ENCODE measurements around the gene METTL5. TPM values are rescaled to one million over a fixed set of nuclear protein-coding genes. Genes with fewer than 3 reads are reported as not detected.

The METTL5 gene
- total RNA-seq, 1 experiment from 2014 or later, result 63.1 TPM

DNA sequence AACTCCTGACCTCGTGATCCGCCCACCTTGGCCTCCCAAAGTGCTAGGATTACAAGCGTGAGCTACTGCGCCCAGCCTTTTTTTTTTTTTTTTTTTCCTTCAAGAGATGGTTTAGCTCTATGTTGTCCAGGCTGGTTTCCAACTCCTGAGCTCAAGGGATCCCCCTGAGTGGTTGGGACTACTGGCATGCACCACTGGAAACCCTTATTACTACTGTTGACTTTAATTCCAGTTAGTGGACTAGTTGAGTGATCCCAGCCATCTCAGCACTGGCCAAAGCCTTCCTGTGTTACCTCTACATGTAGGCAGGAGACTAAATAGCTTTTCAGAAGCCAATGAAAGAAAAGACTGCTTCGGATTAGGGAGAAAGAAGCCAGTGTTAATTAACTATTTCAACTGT is 34.1 kb downstream of the METTL5 start:
- DNase-seq, result no peak
- CTCF ChIA-PET, result interaction anchor here (0.6 to 0.9 kb wide), 3 partner anchors 37 to 138 kb away, joined by 3 to 5 read pairs (median 3); partner anchors contain the start of gene UBR3
- H3K4me3 Mint-ChIP-seq (ENCODE audit: low read depth, unreplicated experiment), result no peak overlapping the region
- intact Hi-C loops (cut with micrococcal nuclease; ENCODE audit: unreplicated experiment), result loop anchor here (2.0 kb wide), 1 partner anchor 262 kb away; no protein-coding TSS in a partner anchor
- no peaks in the 10 kb centered on the region for H3K27me3 Mint-ChIP-seq (ENCODE audit: unreplicated experiment)
- H3K36me3 Mint-ChIP-seq (ENCODE audit: insufficient read depth, unreplicated experiment), result peaks cover 6% of the 10 kb centered on the region
- BruUV-seq (replicated peaks), result no TSS peak
- H3K27ac Mint-ChIP-seq (ENCODE audit: unreplicated experiment), result no peak overlapping the region
- no peaks in the 10 kb centered on the region for H3K4me1 Mint-ChIP-seq (ENCODE audit: low read depth, unreplicated experiment)
- no peaks in the 10 kb centered on the region for H3K9me3 Mint-ChIP-seq (ENCODE audit: low read depth, unreplicated experiment)
- TF ChIP-seq, protein P1, sequence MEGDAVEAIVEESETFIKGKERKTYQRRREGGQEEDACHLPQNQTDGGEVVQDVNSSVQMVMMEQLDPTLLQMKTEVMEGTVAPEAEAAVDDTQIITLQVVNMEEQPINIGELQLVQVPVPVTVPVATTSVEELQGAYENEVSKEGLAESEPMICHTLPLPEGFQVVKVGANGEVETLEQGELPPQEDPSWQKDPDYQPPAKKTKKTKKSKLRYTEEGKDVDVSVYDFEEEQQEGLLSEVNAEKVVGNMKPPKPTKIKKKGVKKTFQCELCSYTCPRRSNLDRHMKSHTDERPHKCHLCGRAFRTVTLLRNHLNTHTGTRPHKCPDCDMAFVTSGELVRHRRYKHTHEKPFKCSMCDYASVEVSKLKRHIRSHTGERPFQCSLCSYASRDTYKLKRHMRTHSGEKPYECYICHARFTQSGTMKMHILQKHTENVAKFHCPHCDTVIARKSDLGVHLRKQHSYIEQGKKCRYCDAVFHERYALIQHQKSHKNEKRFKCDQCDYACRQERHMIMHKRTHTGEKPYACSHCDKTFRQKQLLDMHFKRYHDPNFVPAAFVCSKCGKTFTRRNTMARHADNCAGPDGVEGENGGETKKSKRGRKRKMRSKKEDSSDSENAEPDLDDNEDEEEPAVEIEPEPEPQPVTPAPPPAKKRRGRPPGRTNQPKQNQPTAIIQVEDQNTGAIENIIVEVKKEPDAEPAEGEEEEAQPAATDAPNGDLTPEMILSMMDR (IDR thresholded peaks at IDR 0.05; ENCODE audit: unreplicated experiment), result no peak

DNA sequence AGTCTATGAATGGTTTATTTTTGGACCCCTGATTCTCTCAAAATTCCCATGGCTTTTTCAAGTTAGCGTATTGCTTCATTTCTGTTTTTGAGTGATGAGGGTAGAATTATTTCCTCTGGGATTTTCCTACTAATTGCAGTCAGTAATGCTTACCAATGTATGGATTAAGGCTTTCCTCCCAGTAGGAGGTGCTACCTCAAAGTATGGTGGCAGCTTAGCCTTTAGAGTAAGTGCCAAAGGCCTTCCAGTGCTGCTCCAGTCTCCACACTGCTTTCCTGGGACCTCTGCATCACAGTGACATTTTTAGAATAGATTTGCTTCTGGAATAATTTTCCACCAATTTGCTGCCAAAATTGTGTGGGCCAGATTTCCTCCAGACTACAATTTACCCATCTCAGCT is 42.2 kb downstream of the METTL5 start:
- intact Hi-C loops (cut with micrococcal nuclease; ENCODE audit: unreplicated experiment), result no loop called here
- H3K4me3 Mint-ChIP-seq (ENCODE audit: low read depth, unreplicated experiment), result no peak overlapping the region
- CTCF ChIA-PET, result no interaction called here
- TF ChIP-seq, protein P1 (IDR thresholded peaks at IDR 0.05; ENCODE audit: unreplicated experiment), result no peak
- no peaks in the 10 kb centered on the region for H3K9me3 Mint-ChIP-seq (ENCODE audit: low read depth, unreplicated experiment)
- H3K27me3 Mint-ChIP-seq (ENCODE audit: unreplicated experiment), result no peaks in the 10 kb centered on the region
- no peak for DNase-seq
- no peaks in the 10 kb centered on the region for H3K4me1 Mint-ChIP-seq (ENCODE audit: low read depth, unreplicated experiment)
- H3K27ac Mint-ChIP-seq (ENCODE audit: unreplicated experiment), result no peak overlapping the region
- BruUV-seq (replicated peaks), result no TSS peak
- H3K36me3 Mint-ChIP-seq (ENCODE audit: insufficient read depth, unreplicated experiment), result no peaks in the 10 kb centered on the region

DNA sequence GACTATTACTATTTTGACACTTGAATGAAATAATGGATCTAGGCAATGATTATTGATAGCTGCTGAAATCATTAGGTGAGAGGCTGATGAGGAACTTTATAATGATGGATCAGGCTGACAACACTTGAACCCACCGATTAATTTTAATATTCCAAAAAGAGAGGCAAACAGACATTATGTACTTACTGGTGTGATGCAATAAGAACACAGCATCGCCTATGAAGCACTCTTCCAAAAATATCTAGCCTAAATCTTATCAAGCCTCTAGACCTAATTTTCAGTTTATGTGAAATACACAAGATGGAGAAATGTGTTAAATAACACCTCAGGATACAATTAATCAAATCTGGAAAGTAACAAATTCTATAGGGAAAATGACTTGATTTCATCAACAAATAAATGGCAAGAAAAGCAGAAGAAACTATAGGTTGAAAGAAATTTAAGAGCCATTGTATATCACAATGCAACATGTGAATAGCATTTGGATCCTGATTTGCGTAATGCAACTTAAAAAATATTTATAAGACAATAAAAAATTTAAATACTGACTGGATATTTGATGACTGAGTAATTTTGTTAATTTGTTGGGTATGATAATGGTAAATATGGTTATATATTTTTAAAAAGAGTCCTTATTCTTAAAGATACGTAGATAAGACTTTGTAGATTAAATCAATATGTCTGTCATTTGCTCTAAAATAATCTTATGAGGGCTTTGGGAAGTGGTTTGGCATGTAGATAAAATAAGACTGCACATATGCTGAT is 43.3 kb downstream of the METTL5 start:
- TF ChIP-seq, protein P1 (IDR thresholded peaks at IDR 0.05; ENCODE audit: unreplicated experiment), result no peak
- Mint-ChIP-seq H3K4me3 (ENCODE audit: low read depth, unreplicated experiment) (no peak overlapping the region), H3K36me3 (ENCODE audit: insufficient read depth, unreplicated experiment) (no peaks in the 10 kb centered on the region), H3K27me3 (ENCODE audit: unreplicated experiment) (no peaks in the 10 kb centered on the region), H3K27ac (ENCODE audit: unreplicated experiment) (no peak overlapping the region), H3K4me1 (ENCODE audit: low read depth, unreplicated experiment) (no peaks in the 10 kb centered on the region), H3K9me3 (ENCODE audit: low read depth, unreplicated experiment) (no peaks in the 10 kb centered on the region)
- no TSS peak for BruUV-seq (replicated peaks)
- no peak for DNase-seq
- CTCF ChIA-PET, result no interaction called here
- intact Hi-C loops (cut with micrococcal nuclease; ENCODE audit: unreplicated experiment), result no loop called here

DNA sequence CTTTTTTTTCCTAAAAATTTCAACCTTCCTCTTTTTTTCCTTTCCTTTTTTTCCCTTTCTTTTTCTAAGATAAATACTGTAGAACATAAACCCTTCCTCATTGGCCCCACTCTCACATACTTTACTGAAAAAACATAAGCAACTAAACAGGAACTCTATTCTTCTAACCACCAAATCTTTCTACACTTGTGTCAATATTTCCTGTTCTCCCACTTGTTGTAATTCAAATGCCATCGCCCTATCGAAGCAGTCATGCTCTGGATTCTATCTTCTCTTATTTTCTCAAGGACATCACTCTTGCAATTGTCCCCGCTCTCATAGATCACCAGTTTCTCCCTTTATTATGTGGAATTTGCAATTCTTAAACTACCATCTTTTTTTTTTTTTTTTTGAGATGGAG is 46.3 kb downstream of the METTL5 start:
- Mint-ChIP-seq H3K9me3 (ENCODE audit: low read depth, unreplicated experiment) (no peaks in the 10 kb centered on the region), H3K27me3 (ENCODE audit: unreplicated experiment) (no peaks in the 10 kb centered on the region), H3K27ac (ENCODE audit: unreplicated experiment) (no peak overlapping the region), H3K4me3 (ENCODE audit: low read depth, unreplicated experiment) (no peak overlapping the region), H3K36me3 (ENCODE audit: insufficient read depth, unreplicated experiment) (no peaks in the 10 kb centered on the region), H3K4me1 (ENCODE audit: low read depth, unreplicated experiment) (no peaks in the 10 kb centered on the region)
- TF ChIP-seq, protein P1 (IDR thresholded peaks at IDR 0.05; ENCODE audit: unreplicated experiment), result no peak
- BruUV-seq (replicated peaks), result no TSS peak
- CTCF ChIA-PET, result no interaction called here
- no peak for DNase-seq
- intact Hi-C loops (cut with micrococcal nuclease; ENCODE audit: unreplicated experiment), result no loop called here
